Testis (tissue), 2 donors: ENCODE results near the gene GPR26.

Experiments used
- CTCF ChIP-seq, 3 experiments: fragments of 450-650 bp in 2 of 3; fragments of 200-600 bp in 1 of 3; sonication (generic) in 1 of 3; IDR thresholded peaks; one replicate each; pipeline ENCODE4 v1.5.1; 2016 to 2019; ENCODE audit warnings: antibody characterized with exemption in 3 of 3, mild to moderate bottlenecking in 2 of 3, moderate library complexity in 1 of 3
- POLR2A ChIP-seq: fragments of 450-650 bp; IDR thresholded peaks from one replicate; pipeline ENCODE4 v1.6.1; 2017; ENCODE audit warnings: antibody characterized with exemption, mild to moderate bottlenecking, moderate library complexity

- TF ChIP-seq CTCF (IDR thresholded peaks at IDR 0.05) (no peak), POLR2A (no peak)
These were observed 16.3 kb downstream of the GPR26 start for GRCh38 chr10:123682477-123682876.
